ENCODE results near the gene HVCN1.
"Not testable (repeated sequence)": the region's sequence is repeated elsewhere in the genome, so short reads cannot be mapped to it uniquely, and the experiment has no call there.

Gene HVCN1

DNA sequence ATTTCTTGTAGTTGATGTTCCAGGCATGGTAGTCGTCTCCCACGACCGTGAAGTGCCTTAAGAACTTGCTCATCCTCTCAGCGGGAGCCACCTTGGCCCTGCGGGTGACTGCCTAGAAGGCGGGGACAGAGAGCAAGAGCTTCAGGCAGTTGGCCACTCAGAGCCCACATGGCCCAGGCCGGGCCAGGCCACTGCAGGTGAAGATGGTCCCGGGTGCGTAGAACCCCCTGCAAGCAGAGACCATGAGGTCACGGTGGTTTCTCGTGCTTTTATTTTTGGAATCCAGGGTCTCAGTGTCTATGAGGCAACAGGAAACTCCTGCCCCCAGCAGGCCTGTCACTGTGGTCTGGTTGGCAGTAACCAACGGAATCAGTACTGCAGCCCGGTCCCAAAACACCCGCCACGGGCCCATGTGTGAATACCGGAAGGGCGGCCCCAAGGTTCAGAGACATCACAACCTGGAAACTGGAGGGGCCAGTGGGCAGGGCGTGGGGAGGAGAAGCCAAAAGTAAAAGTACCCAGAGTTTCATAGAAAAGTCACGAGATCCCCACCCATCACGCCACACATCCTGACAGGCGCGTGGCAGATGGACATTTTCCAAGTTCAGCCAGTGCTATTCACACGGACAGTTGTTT is 27.5 kb downstream of the HVCN1 start:
- peak; percentile 89 for DNase-seq

DNA sequence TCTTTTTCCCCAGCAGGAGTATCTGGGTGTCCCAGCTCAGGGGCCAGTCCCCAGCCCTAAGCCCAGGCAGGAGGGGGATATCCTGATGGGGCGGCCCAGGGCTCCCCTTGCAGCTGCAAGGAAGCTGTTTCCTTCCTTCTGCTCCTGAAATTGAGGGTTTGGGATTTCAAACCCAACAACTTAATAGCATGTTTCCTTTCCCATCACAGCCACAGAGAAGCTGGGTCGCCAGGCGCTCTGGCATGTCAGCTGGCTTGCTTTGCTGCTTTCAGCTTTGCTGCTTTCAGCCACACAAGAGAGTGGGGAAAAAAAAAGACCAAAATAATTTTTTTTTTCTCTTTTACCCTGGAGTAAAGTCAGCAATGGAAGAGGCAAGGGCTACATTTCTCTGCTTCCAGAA is 30.0 kb downstream of the HVCN1 start:
- no peak for DNase-seq

DNA sequence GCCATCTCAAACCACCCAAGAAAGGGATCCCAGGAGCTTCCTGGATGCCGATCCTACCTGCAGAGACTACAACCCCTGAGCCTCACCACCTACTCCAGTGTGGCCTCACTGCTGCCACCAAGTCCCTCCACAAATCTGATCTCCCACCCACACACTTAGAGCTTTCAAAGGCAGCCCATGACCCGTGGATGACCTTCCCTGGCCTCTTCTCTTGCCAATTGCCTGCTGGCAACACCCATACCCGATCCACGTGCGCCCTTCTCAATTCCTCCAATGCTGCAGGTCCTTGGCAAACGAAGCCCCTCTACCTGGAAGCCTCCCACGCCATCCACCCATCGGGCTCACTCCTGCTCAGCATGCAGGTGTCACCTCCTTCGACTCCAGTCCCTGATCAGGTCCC is 30.7 kb downstream of the HVCN1 start:
- DNase-seq = no peak

- no peak for DNase-seq
These were observed 31.2 kb downstream of the HVCN1 start for GRCh38 chr12:110657747-110658146.

DNA sequence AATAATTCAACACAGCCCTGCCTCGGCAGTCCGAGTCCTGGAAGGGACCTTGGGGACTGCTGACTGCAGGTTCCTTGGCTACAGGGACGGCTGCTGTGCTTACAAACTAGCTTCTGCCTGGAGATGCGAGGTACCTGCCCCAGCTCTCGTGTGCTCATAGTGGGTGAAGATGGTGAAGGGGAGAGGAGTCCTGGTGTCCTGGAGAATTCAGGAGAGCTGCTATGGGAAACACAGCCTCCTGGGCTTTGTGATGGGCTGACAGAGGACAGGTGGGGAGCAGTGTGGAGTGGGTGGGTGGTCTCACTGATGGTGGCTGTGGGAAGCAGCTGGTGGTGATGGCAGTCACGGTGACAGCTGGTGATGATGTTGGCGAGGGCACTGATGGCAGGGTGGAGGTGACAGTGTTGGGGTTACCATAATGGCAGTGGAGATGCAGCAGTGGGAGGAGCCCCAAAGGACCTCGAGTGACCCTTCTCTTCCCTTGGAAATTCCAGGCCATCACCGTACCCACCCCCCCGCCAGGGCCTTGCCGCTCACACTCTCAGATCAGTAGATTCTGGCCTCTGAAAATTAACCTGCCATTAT is 32.8 kb downstream of the HVCN1 start:
- no peak for DNase-seq

DNA sequence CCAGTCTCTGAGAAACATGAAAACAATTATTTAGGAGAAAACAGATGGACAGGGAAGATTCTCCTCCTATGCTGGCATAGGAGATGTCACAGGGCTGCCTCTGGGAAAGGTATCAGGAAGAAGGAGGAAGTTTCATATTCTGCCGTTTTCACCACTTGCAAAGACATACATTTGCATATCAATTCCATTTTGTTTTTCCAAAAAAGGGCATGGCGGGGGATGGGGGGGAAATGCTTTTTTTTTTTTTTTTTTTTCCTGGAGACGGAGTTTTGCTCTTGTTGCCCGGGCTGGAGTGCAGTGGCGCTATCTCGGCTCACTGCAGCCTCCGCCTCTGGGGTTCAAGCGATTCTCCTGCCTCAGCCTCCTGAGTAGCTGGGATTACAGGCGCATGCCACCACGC is 34.7 kb downstream of the HVCN1 start:
- not testable (repeated sequence) for DNase-seq

GRCh38 chr12:110649341-110649847 is 39.5 kb downstream of the HVCN1 start:
- no peak for DNase-seq

- DNase-seq = no peak
These were observed 41.3 kb downstream of the HVCN1 start for GRCh38 chr12:110647631-110648040.

DNA sequence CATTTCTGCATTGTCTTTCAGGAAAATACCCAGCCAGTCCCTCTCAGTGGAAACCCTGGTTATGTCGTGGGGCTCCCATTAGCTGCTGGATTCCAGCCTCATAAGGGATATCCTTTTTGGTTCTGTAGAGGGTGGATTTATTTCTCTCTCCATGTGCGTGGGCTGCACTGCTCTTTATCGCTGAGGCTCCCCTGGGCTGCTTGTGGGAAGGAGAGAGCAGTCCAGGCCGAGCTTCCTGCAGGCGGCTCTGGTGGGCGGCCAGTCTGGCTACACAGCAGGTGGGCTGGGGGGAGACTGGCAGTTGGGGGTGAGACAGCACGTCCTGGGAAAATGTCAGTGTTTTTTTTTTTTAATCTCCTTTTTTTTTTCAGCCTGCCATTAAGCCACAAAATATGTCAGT is 47.4 kb downstream of the HVCN1 start:
- no peak for DNase-seq

GRCh38 chr12:110640275-110641025 is 48.5 kb downstream of the HVCN1 start:
- no peak for DNase-seq

GRCh38 chr12:110639336-110640141 is 49.4 kb downstream of the HVCN1 start:
- DNase-seq = no peak

DNA sequence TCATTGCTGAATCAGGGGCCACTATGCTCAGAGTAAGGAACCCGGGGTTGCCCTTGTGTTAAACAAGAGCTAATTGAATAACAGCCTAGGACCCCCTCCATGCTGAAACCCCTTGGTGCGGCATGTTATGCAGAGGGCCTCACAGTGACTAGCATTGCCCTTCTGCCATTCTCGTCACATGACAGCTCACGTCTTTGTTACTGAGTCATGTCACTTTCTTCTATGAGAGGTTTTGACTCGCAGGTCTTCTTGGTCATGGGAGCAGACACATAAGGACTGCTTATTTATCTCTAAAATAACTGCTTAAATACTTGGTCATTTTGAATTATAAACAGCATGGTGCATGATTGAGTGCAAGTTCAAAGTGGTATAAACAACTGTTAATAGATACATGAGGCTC is 50.1 kb downstream of the HVCN1 start:
- DNase-seq = no peak

- DNase-seq = no peak
These were observed 51.0 kb downstream of the HVCN1 start for GRCh38 chr12:110637869-110638441.

DNA sequence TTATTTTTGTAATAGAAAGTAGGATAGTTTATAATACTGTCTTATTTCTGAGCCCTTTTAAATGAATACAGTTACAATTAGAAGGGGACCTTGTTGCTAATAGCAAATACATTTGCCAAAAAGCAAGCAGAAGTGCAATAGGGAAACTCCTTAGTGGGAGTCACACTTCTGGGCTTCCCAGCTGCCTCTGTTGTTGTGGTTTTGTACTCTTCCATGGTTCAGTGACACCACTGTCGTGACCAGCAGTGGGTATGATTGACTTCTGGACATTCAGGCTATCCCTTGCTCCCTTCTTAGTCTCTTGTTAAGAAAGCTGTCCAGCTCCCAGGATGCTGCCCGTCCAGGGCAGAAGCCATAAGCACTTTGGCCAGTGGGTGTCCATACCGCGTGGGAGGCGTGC is 52.4 kb downstream of the HVCN1 start:
- DNase-seq = no peak

- DNase-seq = no peak
These were observed 53.9 kb downstream of the HVCN1 start for GRCh38 chr12:110635055-110635454.

DNA sequence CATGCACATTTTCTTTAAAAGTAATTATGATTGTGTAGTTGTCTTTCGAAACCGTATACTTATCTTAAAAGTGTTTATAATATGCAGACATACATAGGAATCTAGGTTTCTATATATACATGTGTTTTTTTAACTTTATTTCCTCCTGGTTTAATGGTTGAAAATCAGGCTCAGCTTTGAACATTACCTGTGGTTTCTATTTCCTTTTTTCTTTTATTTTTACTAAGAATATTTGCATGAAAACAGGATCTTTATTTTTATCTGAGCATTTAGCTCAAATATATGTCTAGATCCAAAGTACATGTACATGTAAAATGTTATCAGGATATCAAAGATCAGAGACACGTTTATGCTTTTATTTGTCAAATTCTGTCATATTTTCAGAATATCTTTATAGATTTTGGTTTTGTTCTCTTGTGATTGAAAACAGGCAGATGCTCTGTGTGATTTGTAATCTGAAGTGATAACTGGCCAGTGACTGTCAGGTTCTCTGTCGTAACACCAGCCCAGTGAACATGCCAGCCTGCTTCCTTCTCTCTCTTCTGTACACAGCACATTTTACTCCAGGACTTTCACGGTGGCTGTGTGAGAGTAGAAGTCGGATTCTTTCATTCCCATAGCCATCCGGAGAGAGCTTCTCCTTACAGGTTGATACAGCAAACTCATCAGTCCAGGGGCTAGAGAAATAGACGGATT is 61.3 kb downstream of the HVCN1 start:
- DNase-seq = no peak

GRCh38 chr12:110622582-110622981 is 66.3 kb downstream of the HVCN1 start:
- no peak for DNase-seq

- no peak for DNase-seq
These were observed 69.4 kb downstream of the HVCN1 start for GRCh38 chr12:110619534-110619953.

DNA sequence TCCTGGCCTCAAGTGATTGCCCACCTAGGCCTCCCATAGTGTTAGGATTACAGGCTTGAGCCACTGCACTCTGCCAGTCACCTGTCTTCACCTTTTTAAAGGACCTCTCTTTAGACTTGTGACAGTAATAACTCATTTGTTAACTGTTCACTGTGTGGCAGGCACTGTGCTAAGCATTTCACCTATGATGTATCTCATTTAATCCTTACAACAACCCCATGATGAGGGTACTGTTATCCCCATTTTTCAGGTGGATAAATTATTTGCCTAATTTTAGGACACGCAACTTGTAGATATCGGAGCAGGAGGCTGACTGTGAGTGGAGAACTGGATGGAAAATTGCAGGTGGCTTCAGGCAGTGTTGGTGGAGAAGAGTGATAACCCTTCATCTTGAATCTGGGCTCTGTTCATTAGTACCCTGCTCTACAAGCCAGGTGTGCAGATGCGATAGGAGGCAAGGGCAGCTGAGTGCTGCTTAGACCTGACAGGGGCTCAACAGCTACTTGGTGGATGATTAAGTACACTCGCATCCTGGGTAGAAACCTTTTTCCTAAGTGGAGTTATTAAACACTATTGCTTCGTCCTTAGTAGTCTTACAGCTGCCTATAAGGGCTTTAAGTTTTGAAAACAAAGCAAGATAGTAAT is 72.3 kb downstream of the HVCN1 start:
- DNase-seq = no peak

DNA sequence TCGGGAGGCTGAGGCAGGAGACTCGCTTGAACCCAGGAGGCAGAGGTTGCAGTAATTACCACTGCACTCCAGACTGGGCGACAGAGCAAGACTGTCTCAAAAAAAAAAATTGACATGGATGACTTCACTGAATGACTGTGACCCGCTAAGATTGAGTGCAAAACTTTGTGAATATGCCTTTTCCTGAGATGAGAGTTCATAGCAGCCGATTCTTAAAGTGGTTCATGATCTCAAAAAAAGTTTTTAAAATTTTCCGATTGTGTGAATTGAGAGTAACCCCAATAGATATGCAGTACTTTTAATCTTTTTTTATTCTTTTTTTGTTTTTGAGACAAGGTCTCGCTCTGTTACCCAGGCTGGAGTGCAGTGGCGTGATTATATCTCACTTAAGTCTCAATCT is 73.7 kb downstream of the HVCN1 start:
- no peak for DNase-seq

GRCh38 chr12:110613771-110614684 is 74.9 kb downstream of the HVCN1 start, which contains the start of gene TCTN1:
Gene TCTN1, plus strand, starts transcription at chr12:110614129. Its CDS starts 54 bp downstream, at chr12:110614183.
- DNase-seq = peak; percentile 93
